Peyer's patch (tissue), 4 donors: ENCODE results near the gene PTGDR2. TPM values are rescaled to one million over a fixed set of nuclear protein-coding genes. Genes with fewer than 3 reads are reported as not detected.

Experiments
- DNase-seq, 3 donors: peaks; one replicate each; pipeline ENCODE4 v3.0.0-alpha.2; 2017 to 2019
- H3K27ac ChIP-seq, 4 donors: fragments of 200-600 bp; sonication (generic); one replicate each; pipeline ENCODE4 v1.5.1; 2016 to 2019
- H3K27me3 ChIP-seq, 2 donors: fragments of 200-600 bp; sonication (generic); one replicate each; pipeline ENCODE4 v1.5.1; 2019
- H3K36me3 ChIP-seq, 3 donors: fragments of 200-600 bp; sonication (generic); one replicate each; pipeline ENCODE4 v1.5.1; 2016 to 2019
- H3K4me1 ChIP-seq, 4 donors: fragments of 200-600 bp; sonication (generic); one replicate each; pipeline ENCODE4 v1.5.1; 2016 to 2019
- H3K4me3 ChIP-seq, 4 donors: fragments of 200-600 bp; sonication (generic); 1 replicate in 3 of 4; 2 replicates in 1 of 4; pipeline ENCODE4 v1.5.1; 2016 to 2019; ENCODE audit warnings: mild to moderate bottlenecking in 1 of 4
- H3K9me3 ChIP-seq, 4 donors: fragments of 200-600 bp; sonication (generic); one replicate each; pipeline ENCODE4 v1.5.1; 2016 to 2019; ENCODE audit warnings: mild to moderate bottlenecking in 1 of 4
- CTCF ChIP-seq, 6 experiments: fragments of 450-650 bp in 4 of 6; fragments of 200-600 bp in 2 of 6; sonication (generic) in 1 of 6; IDR thresholded peaks; one replicate each; pipeline ENCODE4 v1.5.1; 2017 to 2019; ENCODE audit warnings: antibody characterized with exemption in 6 of 6, mild to moderate bottlenecking in 3 of 6, moderate library complexity in 1 of 6
- POLR2A ChIP-seq, 2 donors: fragments of 450-650 bp; IDR thresholded peaks; one replicate each; pipeline ENCODE4 v1.5.1; 2017; ENCODE audit warnings: antibody characterized with exemption in 2 of 2, mild to moderate bottlenecking in 2 of 2, moderate library complexity in 2 of 2
- total RNA-seq, 4 donors: library from RNA; depleted of rRNA; stranded (reverse); fragments of >200 nt; gene quantifications; one replicate each; pipeline ENCODE4 v1.1.0, GENCODE V29; 2016

Gene PTGDR2
- total RNA-seq, 4 donors from 2014 or later = 1.5 to 18.2 (median 2.6) TPM

- Histone ChIP-seq H3K4me3 (no peak overlapping the region), H3K4me1 (peaks cover 0 to 2% (median 0%) of the 10 kb centered on the region in 4 donors), H3K36me3 (peaks cover 0 to 94% (median 3%) of the 10 kb centered on the region in 3 donors), H3K27ac (no peak overlapping the region), H3K27me3 (no peaks in the 10 kb centered on the region), H3K9me3 (no peaks in the 10 kb centered on the region)
- DNase-seq = peak in 1 of 3 donors; percentile 75
- TF ChIP-seq POLR2A (IDR thresholded peaks at IDR 0.05) = no peak
- peak; percentile 88 to 95 (median 91) for TF ChIP-seq CTCF (IDR thresholded peaks at IDR 0.05)
These were observed 43.5 kb upstream of the PTGDR2 start for GRCh38 chr11:60899046-60899936.

- H3K9me3 ChIP-seq = no peaks in the 10 kb centered on the region
- H3K36me3 ChIP-seq = peaks cover 0 to 97% (median 3%) of the 10 kb centered on the region in 3 donors
- TF ChIP-seq POLR2A (IDR thresholded peaks at IDR 0.05) = no peak
- TF ChIP-seq CTCF (IDR thresholded peaks at IDR 0.05) = no peak
- no peak for DNase-seq
- no peaks in the 10 kb centered on the region for H3K4me1 ChIP-seq
- no peaks in the 10 kb centered on the region for H3K27me3 ChIP-seq
- no peak overlapping the region for H3K27ac ChIP-seq
- no peak overlapping the region for H3K4me3 ChIP-seq
These were observed 41.7 kb upstream of the PTGDR2 start for GRCh38 chr11:60897496-60897895.

- Histone ChIP-seq H3K9me3 (no peaks in the 10 kb centered on the region), H3K27ac (no peak overlapping the region), H3K36me3 (peaks cover 0 to 90% (median 3%) of the 10 kb centered on the region in 3 donors), H3K27me3 (no peaks in the 10 kb centered on the region), H3K4me1 (no peaks in the 10 kb centered on the region), H3K4me3 (no peak overlapping the region)
- DNase-seq = no peak
- TF ChIP-seq CTCF (IDR thresholded peaks at IDR 0.05) = no peak
- no peak for TF ChIP-seq POLR2A (IDR thresholded peaks at IDR 0.05)
These were observed 39.9 kb upstream of the PTGDR2 start for GRCh38 chr11:60895687-60896086.

- H3K4me3 ChIP-seq = no peak overlapping the region
- no peaks in the 10 kb centered on the region for H3K9me3 ChIP-seq
- TF ChIP-seq CTCF (IDR thresholded peaks at IDR 0.05) = no peak
- TF ChIP-seq POLR2A (IDR thresholded peaks at IDR 0.05) = no peak
- H3K4me1 ChIP-seq = no peaks in the 10 kb centered on the region
- peak in 1 of 3 donors; percentile 45 for DNase-seq
- peaks cover 0 to 52% (median 0%) of the 10 kb centered on the region in 3 donors for H3K36me3 ChIP-seq
- no peak overlapping the region for H3K27ac ChIP-seq
- H3K27me3 ChIP-seq = no peaks in the 10 kb centered on the region
These were observed 35.5 kb upstream of the PTGDR2 start for GRCh38 chr11:60891103-60891741.

GRCh38 chr11:60890696-60891095, 34.9 kb upstream of the PTGDR2 start:
- no peak overlapping the region for H3K27ac ChIP-seq
- H3K4me3 ChIP-seq = no peak overlapping the region
- no peaks in the 10 kb centered on the region for H3K27me3 ChIP-seq
- H3K36me3 ChIP-seq = peaks cover 0 to 47% (median 0%) of the 10 kb centered on the region in 3 donors
- DNase-seq = peak in 1 of 3 donors; percentile 40
- no peaks in the 10 kb centered on the region for H3K9me3 ChIP-seq
- H3K4me1 ChIP-seq = no peaks in the 10 kb centered on the region
- TF ChIP-seq CTCF (IDR thresholded peaks at IDR 0.05) = no peak
- no peak for TF ChIP-seq POLR2A (IDR thresholded peaks at IDR 0.05)
